Endothelial cell of umbilical vein (primary cell): ENCODE data around the gene PRDM16. TPM values are rescaled to one million over a fixed set of nuclear protein-coding genes. Genes with fewer than 3 reads are reported as not detected.

Source experiments
- BruUV-seq: library from RNA; stranded (reverse); fragments of 400-500 nt; replicated peaks from 2 replicates; lab custom pipeline; 2021; lab: Mats Ljungman, UMichigan
- CTCF ChIA-PET: fragments of 300-600, 350-600 bp; sonication (Branson Sonifier 250); formaldehyde crosslinking; loops from one replicate; lab custom pipeline; 2021; ENCODE audit warnings: antibody characterized with exemption, inconsistent platforms; lab: Charles Lee
- POLR2A ChIA-PET: fragments of 300-600, 350-600 bp; sonication (Branson Sonifier 250); formaldehyde crosslinking; loops from one replicate; lab custom pipeline; 2021; ENCODE audit warnings: antibody characterized with exemption, inconsistent platforms; lab: Charles Lee
- DNase-seq: peaks from one replicate; pipeline ENCODE4 v3.0.0-alpha.2; 2011; ENCODE audit warnings: low read depth, low spot score
- FAIRE-seq: peaks from 2 replicates; lab custom pipeline; 2011; peaks lifted over from hg19 to GRCh38; lab: Jason Lieb, UNC
- H2AFZ ChIP-seq: 2 replicates; pipeline ENCODE4 v1.6.0; 2012; ENCODE audit warnings: low read depth, low read length, control low read depth, inconsistent platforms
- H3K27ac ChIP-seq: 2 replicates; pipeline ENCODE4 v1.5.1; 2011; ENCODE audit warnings: low read depth, mild to moderate bottlenecking, control low read depth, low read length, moderate library complexity; ENCODE audit not compliant: insufficient read depth
- H3K27me3 ChIP-seq, 2 experiments: 2 replicates each; pipeline versions ENCODE4 v1.6.0 to v1.6.1; 2011; ENCODE audit warnings: low read length in 2 of 2, mixed read lengths in 1 of 2; ENCODE audit not compliant: control insufficient read depth in 2 of 2, insufficient read depth in 2 of 2
- H3K36me3 ChIP-seq, 2 experiments: 2 replicates in 1 of 2; 3 replicates in 1 of 2; pipeline ENCODE4 v1.5.1; 2011; ENCODE audit warnings: low read length in 2 of 2, mild to moderate bottlenecking in 1 of 2, moderate library complexity in 1 of 2; ENCODE audit not compliant: control insufficient read depth in 2 of 2, insufficient read depth in 2 of 2; ENCODE audit errors: extremely low read depth in 1 of 2
- H3K4me1 ChIP-seq: 3 replicates; pipeline ENCODE4 v1.5.1; 2011; ENCODE audit warnings: mild to moderate bottlenecking, low read length; ENCODE audit not compliant: control insufficient read depth, insufficient read depth; ENCODE audit errors: extremely low read depth
- H3K4me2 ChIP-seq: 2 replicates; pipeline ENCODE4 v1.6.1; 2011; ENCODE audit warnings: low read length, control low read depth, mixed read lengths; ENCODE audit not compliant: insufficient read depth
- H3K4me3 ChIP-seq, 3 experiments: fragments of 200-600 bp in 1 of 3; sonication (generic), shearing (Covaris generic) in 1 of 3; replicated peaks in 1 of 3; 2 replicates each; pipeline ENCODE4 v1.5.1; 2011 to 2016; ENCODE audit warnings: control low read depth in 3 of 3, low read length in 3 of 3, mild to moderate bottlenecking in 2 of 3, inconsistent platforms in 1 of 3, low read depth in 1 of 3, moderate library complexity in 1 of 3; ENCODE audit not compliant: insufficient read depth in 1 of 3
- H3K79me2 ChIP-seq: 2 replicates; pipeline ENCODE4 v1.6.0; 2012; ENCODE audit warnings: low read length, inconsistent platforms; ENCODE audit not compliant: control insufficient read depth, insufficient read depth
- H3K9ac ChIP-seq: replicated peaks from 2 replicates; pipeline ENCODE3; 2011; ENCODE audit warnings: low read length, control low read depth; ENCODE audit not compliant: insufficient read depth; ENCODE audit errors: extremely low read depth
- H3K9me1 ChIP-seq: replicated peaks from 3 replicates; pipeline ENCODE4 v1.6.0; 2011; ENCODE audit warnings: mild to moderate bottlenecking, low read length; ENCODE audit not compliant: control insufficient read depth, insufficient read depth; ENCODE audit errors: extremely low read depth
- H3K9me3 ChIP-seq: replicated peaks from 2 replicates; pipeline ENCODE4 v1.5.1; 2012; ENCODE audit warnings: low read length, inconsistent platforms; ENCODE audit not compliant: control insufficient read depth, insufficient read depth
- H4K20me1 ChIP-seq: replicated peaks from 2 replicates; pipeline ENCODE3; 2011; ENCODE audit warnings: mild to moderate bottlenecking, low read length; ENCODE audit not compliant: control insufficient read depth, insufficient read depth; ENCODE audit errors: extremely low read depth
- CTCF ChIP-seq, 2 donors: IDR thresholded peaks; 1 replicate in 1 of 2; 2 replicates in 1 of 2; pipeline ENCODE4 v1.5.1; 2011; ENCODE audit warnings: low read length in 2 of 2, mild to moderate bottlenecking in 2 of 2, moderate library complexity in 2 of 2, control low read depth in 1 of 2, inconsistent platforms in 1 of 2, low read depth in 1 of 2; ENCODE audit not compliant: insufficient read depth in 1 of 2; ENCODE audit errors: extremely low read depth in 1 of 2
- FOS ChIP-seq: IDR thresholded peaks from 2 replicates; pipeline ENCODE4 v1.6.1; 2011; ENCODE audit warnings: mild to moderate bottlenecking, low read length, moderate library complexity, borderline replicate concordance; ENCODE audit not compliant: insufficient read depth
- GATA2 ChIP-seq: IDR thresholded peaks from 2 replicates; pipeline ENCODE4 v1.7.0; 2011; ENCODE audit warnings: low read depth, mild to moderate bottlenecking, moderate library complexity, mixed read lengths, low read length; ENCODE audit not compliant: insufficient read length, insufficient read depth
- JUN ChIP-seq: IDR thresholded peaks from 2 replicates; pipeline ENCODE4 v1.6.1; 2011; ENCODE audit warnings: borderline replicate concordance, low read depth; ENCODE audit not compliant: insufficient read length, insufficient read depth
- MYC ChIP-seq: IDR thresholded peaks from one replicate; pipeline ENCODE4 v1.6.1; 2011; ENCODE audit warnings: mild to moderate bottlenecking, low read depth, low read length
- POLR2A ChIP-seq: IDR thresholded peaks from 2 replicates; pipeline ENCODE4 v1.6.1; 2012; ENCODE audit warnings: low read depth, mild to moderate bottlenecking, control low read depth, low read length
- dilution Hi-C: fragments of 300-500 bp; cut with MboI; formaldehyde crosslinking; loops from one replicate; pipeline ENCODE4 v1.15.0; 2019; ENCODE audit warnings: low sequenced_read_pairs; ENCODE audit not compliant: extremely low pct_ligation_motif_present
- intact Hi-C: fragments of 100-400 bp; cut with micrococcal nuclease; formaldehyde crosslinking; loops from one replicate; pipeline ENCODE4 v1.10.0; 2022
- polyA plus RNA-seq, 4 experiments: library from polyadenylated mRNA; depleted of rRNA in 3 of 4; stranded (reverse) in 3 of 4; unstranded in 1 of 4; fragments of >200 nt; gene quantifications; 2 replicates each; pipeline versions ENCODE4 v1.2.1 to v1.2.3, GENCODE V29; 2011 to 2012; ENCODE audit warnings: missing spikeins in 1 of 4
- total RNA-seq: library from RNA; stranded (reverse); gene quantifications from 2 replicates; pipeline ENCODE4 v1.2.3, GENCODE V29; 2021

PRDM16 gene
- total and polyA plus RNA-seq, 2 donors (not counting 3 experiments of a cell fraction or from before 2014, with no cell fraction given): not detected

GRCh38 chr1:3312898-3313575 lies 244.0 kb downstream of the PRDM16 start:
- POLR2A ChIA-PET: no interaction called here
- dilution Hi-C loops: no loop called here
- no TSS peak for BruUV-seq
- Histone ChIP-seq H3K4me3 (no peak overlapping the region), H4K20me1 (no peaks in the 10 kb centered on the region), H3K27ac (peak overlapping the region; percentile 56), H3K9me1 (no peaks in the 10 kb centered on the region), H3K4me1 (peaks cover 8% of the 10 kb centered on the region), H3K27me3 (peaks cover 1 to 11% of the 10 kb centered on the region in 2 experiments), H2AFZ (peak overlapping the region; percentile 20), H3K9ac (peak overlapping the region; percentile 14), H3K4me2 (no peak overlapping the region), H3K36me3 (no peaks in the 10 kb centered on the region), H3K9me3 (no peaks in the 10 kb centered on the region), H3K79me2 (no peaks in the 10 kb centered on the region)
- TF ChIP-seq GATA2 (no peak), MYC (no peak), JUN (peak; percentile 89), FOS (peak; percentile 90)
- FAIRE-seq (peak; percentile 95), DNase-seq (peak; percentile 78)
- intact Hi-C loops: loop anchor here (10.0 kb wide), 1 partner anchor 248 kb away; the partner anchor contains the start of gene PRDM16
- CTCF ChIA-PET: no interaction called here

DNA sequence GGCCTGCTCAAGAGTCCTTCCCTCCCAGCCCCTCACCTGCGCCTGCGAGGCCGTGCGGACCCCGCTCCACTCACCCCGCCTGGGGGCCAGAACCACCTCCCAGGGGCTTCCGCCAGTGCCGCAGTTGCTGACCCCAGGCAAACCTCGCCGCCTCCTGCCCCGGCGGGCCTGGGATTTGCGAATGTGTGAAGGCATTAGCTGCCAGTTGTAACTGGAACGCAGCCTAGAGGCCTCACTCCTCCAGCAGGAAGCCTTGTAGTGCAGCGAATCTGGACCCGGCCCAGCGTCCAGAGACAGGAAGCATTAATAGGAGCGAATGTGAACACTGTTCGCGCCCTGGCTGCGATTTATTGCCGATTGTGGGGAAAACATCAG lies 244.6 kb downstream of the PRDM16 start:
- Histone ChIP-seq H3K27me3 (peaks cover 1 to 11% of the 10 kb centered on the region in 2 experiments), H3K9me1 (no peaks in the 10 kb centered on the region), H3K9me3 (no peaks in the 10 kb centered on the region), H3K4me3 (no peak overlapping the region), H2AFZ (no peak overlapping the region), H3K79me2 (no peaks in the 10 kb centered on the region), H3K27ac (peak overlapping the region; percentile 56), H4K20me1 (no peaks in the 10 kb centered on the region), H3K36me3 (no peaks in the 10 kb centered on the region), H3K4me1 (peaks cover 8% of the 10 kb centered on the region), H3K9ac (peak overlapping the region; percentile 14), H3K4me2 (no peak overlapping the region)
- intact Hi-C loops: loop anchor here (10.0 kb wide), 1 partner anchor 249 kb away; the partner anchor contains the start of gene PRDM16
- dilution Hi-C loops: no loop called here
- TF ChIP-seq CTCF (IDR thresholded peaks at IDR 0.05; ENCODE audit: extremely low read depth in 1 of 2, insufficient read depth in 1 of 2, low read depth in 1 of 2, low read length in 2 of 2) (no peak), POLR2A (no peak), GATA2 (no peak)
- ChIA-PET CTCF (no interaction called here), POLR2A (no interaction called here)
- BruUV-seq: no TSS peak
- peak; percentile 64 for FAIRE-seq
- DNase-seq: peak; percentile 52
